SK-N-SH (cell line): ENCODE results near the gene OAF. TPM values are rescaled to one million over a fixed set of nuclear protein-coding genes. Genes with fewer than 3 reads are reported as not detected.

Source experiments
- CTCF ChIA-PET: fragments of 300-600, 350-600 bp; formaldehyde crosslinking; extraction: SDS; loops from one replicate; lab custom pipeline; 2021; lab: Yijun Ruan, JAX
- POLR2A ChIA-PET: fragments of 350-600 bp; sonication (Branson Sonifier 250); formaldehyde crosslinking; extraction: SDS; loops from one replicate; lab custom pipeline; 2020; ENCODE audit warnings: antibody characterized with exemption, inconsistent platforms; lab: Yijun Ruan, JAX
- DNase-seq: peaks from one replicate; pipeline ENCODE4 v3.0.0; 2012
- H2AFZ ChIP-seq: fragments of 200-600 bp; sonication (generic); 2 replicates; pipeline ENCODE4 v1.8.1; 2016; ENCODE audit warnings: antibody characterized with exemption, mild to moderate bottlenecking, low read depth
- H3F3A ChIP-seq: fragments of 200-600 bp; sonication (generic); replicated peaks from 2 replicates; pipeline ENCODE3; 2016; ENCODE audit warnings: antibody characterized with exemption, mild to moderate bottlenecking; ENCODE audit not compliant: insufficient read depth
- H3K27ac ChIP-seq, 2 experiments: fragments of 200-500 bp in 1 of 2; fragments of 200-600 bp in 1 of 2; sonication (Bioruptor generic) in 1 of 2; sonication (generic), shearing (Covaris generic) in 1 of 2; 2 replicates each; pipeline versions ENCODE4 v1.5.1 to v1.6.1; 2014 to 2016; ENCODE audit warnings: low read depth in 2 of 2, inconsistent platforms in 1 of 2, low read length in 1 of 2, mild to moderate bottlenecking in 1 of 2, mixed read lengths in 1 of 2
- H3K27me3 ChIP-seq: fragments of 200-600 bp; sonication (generic), shearing (Covaris generic); 2 replicates; pipeline ENCODE4 v1.6.1; 2016; ENCODE audit warnings: mixed run types; ENCODE audit not compliant: insufficient read depth
- H3K36me3 ChIP-seq, 2 experiments: fragments of 200-500 bp in 1 of 2; fragments of 200-600 bp in 1 of 2; sonication (Bioruptor generic) in 1 of 2; sonication (generic) in 1 of 2; replicated peaks in 1 of 2; 2 replicates each; pipeline versions ENCODE3 to v1.5.1; 2014 to 2016; ENCODE audit warnings: low read length in 1 of 2, mild to moderate bottlenecking in 1 of 2; ENCODE audit not compliant: insufficient read depth in 2 of 2, control insufficient read depth in 1 of 2
- H3K4me1 ChIP-seq, 2 experiments: fragments of 200-500 bp in 1 of 2; fragments of 200-600 bp in 1 of 2; sonication (Bioruptor generic) in 1 of 2; sonication (generic), shearing (Covaris generic) in 1 of 2; 2 replicates each; pipeline versions ENCODE4 v1.5.1 to v1.6.1; 2014 to 2016; ENCODE audit warnings: low read depth in 1 of 2, low read length in 1 of 2, mixed run types in 1 of 2; ENCODE audit not compliant: insufficient read depth in 2 of 2, control insufficient read depth in 1 of 2
- H3K4me2 ChIP-seq: fragments of 200-600 bp; sonication (generic), shearing (Covaris generic); 2 replicates; pipeline ENCODE4 v1.6.1; 2017; ENCODE audit warnings: mixed run types
- H3K4me3 ChIP-seq, 2 experiments: fragments of 200-500 bp in 1 of 2; fragments of 200-600 bp in 1 of 2; sonication (Bioruptor generic) in 1 of 2; sonication (generic), shearing (Covaris generic) in 1 of 2; 2 replicates each; pipeline versions ENCODE4 v1.5.1 to v1.8.1; 2014 to 2016; ENCODE audit warnings: low read depth in 2 of 2, inconsistent platforms in 1 of 2, low read length in 1 of 2, mild to moderate bottlenecking in 1 of 2, mixed read lengths in 1 of 2, moderate library complexity in 1 of 2
- H3K79me2 ChIP-seq: fragments of 200-600 bp; sonication (generic); 2 replicates; pipeline ENCODE4 v1.8.1; 2017; ENCODE audit warnings: mild to moderate bottlenecking; ENCODE audit not compliant: insufficient read depth
- H3K9ac ChIP-seq: fragments of 200-600 bp; sonication (generic); 2 replicates; pipeline ENCODE4 v1.6.1; 2017; ENCODE audit warnings: mixed run types
- H3K9me2 ChIP-seq: fragments of 200-600 bp; sonication (generic); 2 replicates; pipeline ENCODE4 v1.6.1; 2017; ENCODE audit warnings: mixed run types
- H3K9me3 ChIP-seq: fragments of 200-600 bp; sonication (generic); 2 replicates; pipeline ENCODE4 v1.6.1; 2017; ENCODE audit warnings: mixed run types, mild to moderate bottlenecking, moderate library complexity
- H4K20me1 ChIP-seq: fragments of 200-600 bp; sonication (generic); 2 replicates; pipeline ENCODE4 v1.6.1; 2017; ENCODE audit warnings: mild to moderate bottlenecking, mixed run types; ENCODE audit not compliant: insufficient read depth
- CHD2 ChIP-seq: fragments of 150-350 bp; IDR thresholded peaks from 2 replicates; pipeline ENCODE4 v1.6.1; 2018; ENCODE audit warnings: low read length; ENCODE audit not compliant: partially characterized antibody
- MEF2A ChIP-seq: IDR thresholded peaks from 2 replicates; pipeline ENCODE4 v1.4.0; 2012; ENCODE audit warnings: low read depth, borderline replicate concordance
- NFIC ChIP-seq: IDR thresholded peaks from 2 replicates; pipeline ENCODE4 v1.4.0; 2012; ENCODE audit warnings: borderline replicate concordance
- POLR2AphosphoS5 ChIP-seq: IDR thresholded peaks from 2 replicates; pipeline ENCODE4 v1.6.1; 2012; ENCODE audit warnings: low read depth, low read length
- RAD21 ChIP-seq: IDR thresholded peaks from 2 replicates; pipeline ENCODE4 v1.6.1; 2012; ENCODE audit warnings: mild to moderate bottlenecking, low read length
- RCOR1 ChIP-seq: fragments of 150-350 bp; IDR thresholded peaks from 2 replicates; pipeline ENCODE4 v1.6.1; 2017; ENCODE audit warnings: antibody characterized with exemption, low read length
- RXRA ChIP-seq: IDR thresholded peaks from 2 replicates; pipeline ENCODE4 v1.4.0; 2012; ENCODE audit warnings: low read depth, mild to moderate bottlenecking, borderline replicate concordance
- SIN3A ChIP-seq: IDR thresholded peaks from 2 replicates; pipeline ENCODE4 v1.6.1; 2012; ENCODE audit warnings: low read depth, mild to moderate bottlenecking, low read length, moderate library complexity, borderline replicate concordance
- SMC3 ChIP-seq: IDR thresholded peaks from 2 replicates; pipeline ENCODE4 v1.6.1; 2012; ENCODE audit warnings: low read depth, low read length, improper control_type of control experiment
- TEAD4 ChIP-seq: IDR thresholded peaks from 2 replicates; pipeline ENCODE4 v1.4.0; 2012; ENCODE audit warnings: mild to moderate bottlenecking, borderline replicate concordance; ENCODE audit not compliant: insufficient read depth
- WGBS: methylation state at CpG from one replicate; pipeline ENCODE4 v1.1.6; 2017; ENCODE audit warnings: low lambda C conversion rate; 5-methylcytosine and 5-hydroxymethylcytosine counted together
- polyA plus RNA-seq, 3 experiments: library from polyadenylated mRNA; depleted of rRNA; stranded (reverse); fragments of >200 nt; gene quantifications; 2 replicates each; pipeline ENCODE4 v1.2.3, GENCODE V29; 2012
- TF ChIP-seq, protein P1 (sequence below): IDR thresholded peaks from 2 replicates; pipeline ENCODE4 v1.6.1; 2012; ENCODE audit warnings: mild to moderate bottlenecking, low read depth, low read length, moderate library complexity
- TF ChIP-seq, protein P2 (sequence below): IDR thresholded peaks from 2 replicates; pipeline ENCODE4 v1.4.0; 2012; ENCODE audit warnings: low read depth, borderline replicate concordance
- TF ChIP-seq, protein P3 (sequence below): fragments of 200-600 bp; sonication (generic); IDR thresholded peaks from 2 replicates; pipeline ENCODE4 v1.6.1; 2017; ENCODE audit warnings: antibody characterized with exemption, mild to moderate bottlenecking, moderate library complexity
- TF ChIP-seq, protein P4 (sequence below): fragments of 150-350 bp; IDR thresholded peaks from 2 replicates; pipeline ENCODE4 v1.6.1; 2017; ENCODE audit warnings: antibody characterized with exemption, low read length, low read depth, borderline replicate concordance
- TF ChIP-seq, protein P5 (sequence below): fragments of 150-350 bp; IDR thresholded peaks from 2 replicates; pipeline ENCODE4 v1.6.1; 2016; ENCODE audit warnings: mild to moderate bottlenecking, low read depth, low read length

The OAF gene
- polyA plus RNA-seq, 1 of the 3 experiments (the other 2 are of a cell fraction) = 28.0 TPM

DNA sequence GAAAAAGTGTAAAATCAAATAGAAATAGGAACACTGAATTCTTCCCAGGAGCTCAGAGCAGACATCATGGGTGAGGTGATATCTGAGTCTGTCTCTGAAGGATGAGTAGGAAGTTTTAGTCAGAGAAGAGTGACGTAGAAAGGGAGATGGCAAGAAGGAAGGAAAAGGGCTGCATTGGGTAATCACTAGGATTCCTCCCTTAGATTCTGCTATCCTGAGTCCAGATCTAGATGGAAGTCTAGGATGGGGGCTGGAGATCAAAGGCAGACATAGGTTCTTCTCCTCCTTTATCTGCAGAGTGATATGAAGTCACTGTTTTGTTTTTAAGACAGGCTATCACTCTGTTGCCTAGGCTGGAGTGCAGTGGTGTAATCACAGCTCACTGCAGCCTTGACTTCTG is 59.6 kb downstream of the OAF start:
- no peaks in the 10 kb centered on the region for H3F3A ChIP-seq
- H3K27me3 ChIP-seq = peaks cover 8% of the 10 kb centered on the region; the same call in 1 of the 2 replicates
- no peak overlapping the region for H3K4me3 ChIP-seq
- H3K27ac ChIP-seq = no peak overlapping the region
- H4K20me1 ChIP-seq = no peaks in the 10 kb centered on the region
- no peaks in the 10 kb centered on the region for H3K36me3 ChIP-seq
- 71% methylated on average over 1 of the region's 1 CpG for WGBS
- DNase-seq = no peak
- no peaks in the 10 kb centered on the region for H3K9me2 ChIP-seq
- CTCF ChIA-PET = interaction anchor here (0.7 to 2.2 kb wide), 5 partner anchors 26 to 1004 kb away, joined by 3 to 10 read pairs (median 3); no protein-coding TSS in a partner anchor
- no peaks in the 10 kb centered on the region for H3K4me1 ChIP-seq
- no peaks in the 10 kb centered on the region for H3K79me2 ChIP-seq
- H2AFZ ChIP-seq = no peak overlapping the region
- no peak overlapping the region for H3K9ac ChIP-seq
- POLR2A ChIA-PET = no interaction called here
- TF ChIP-seq TEAD4 = no peak
- TF ChIP-seq MEF2A = no peak
- TF ChIP-seq, protein P1, sequence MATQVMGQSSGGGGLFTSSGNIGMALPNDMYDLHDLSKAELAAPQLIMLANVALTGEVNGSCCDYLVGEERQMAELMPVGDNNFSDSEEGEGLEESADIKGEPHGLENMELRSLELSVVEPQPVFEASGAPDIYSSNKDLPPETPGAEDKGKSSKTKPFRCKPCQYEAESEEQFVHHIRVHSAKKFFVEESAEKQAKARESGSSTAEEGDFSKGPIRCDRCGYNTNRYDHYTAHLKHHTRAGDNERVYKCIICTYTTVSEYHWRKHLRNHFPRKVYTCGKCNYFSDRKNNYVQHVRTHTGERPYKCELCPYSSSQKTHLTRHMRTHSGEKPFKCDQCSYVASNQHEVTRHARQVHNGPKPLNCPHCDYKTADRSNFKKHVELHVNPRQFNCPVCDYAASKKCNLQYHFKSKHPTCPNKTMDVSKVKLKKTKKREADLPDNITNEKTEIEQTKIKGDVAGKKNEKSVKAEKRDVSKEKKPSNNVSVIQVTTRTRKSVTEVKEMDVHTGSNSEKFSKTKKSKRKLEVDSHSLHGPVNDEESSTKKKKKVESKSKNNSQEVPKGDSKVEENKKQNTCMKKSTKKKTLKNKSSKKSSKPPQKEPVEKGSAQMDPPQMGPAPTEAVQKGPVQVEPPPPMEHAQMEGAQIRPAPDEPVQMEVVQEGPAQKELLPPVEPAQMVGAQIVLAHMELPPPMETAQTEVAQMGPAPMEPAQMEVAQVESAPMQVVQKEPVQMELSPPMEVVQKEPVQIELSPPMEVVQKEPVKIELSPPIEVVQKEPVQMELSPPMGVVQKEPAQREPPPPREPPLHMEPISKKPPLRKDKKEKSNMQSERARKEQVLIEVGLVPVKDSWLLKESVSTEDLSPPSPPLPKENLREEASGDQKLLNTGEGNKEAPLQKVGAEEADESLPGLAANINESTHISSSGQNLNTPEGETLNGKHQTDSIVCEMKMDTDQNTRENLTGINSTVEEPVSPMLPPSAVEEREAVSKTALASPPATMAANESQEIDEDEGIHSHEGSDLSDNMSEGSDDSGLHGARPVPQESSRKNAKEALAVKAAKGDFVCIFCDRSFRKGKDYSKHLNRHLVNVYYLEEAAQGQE = no peak
- no peak for TF ChIP-seq SMC3
- no peak for TF ChIP-seq RXRA
- no peak for TF ChIP-seq NFIC
- TF ChIP-seq, protein P2, sequence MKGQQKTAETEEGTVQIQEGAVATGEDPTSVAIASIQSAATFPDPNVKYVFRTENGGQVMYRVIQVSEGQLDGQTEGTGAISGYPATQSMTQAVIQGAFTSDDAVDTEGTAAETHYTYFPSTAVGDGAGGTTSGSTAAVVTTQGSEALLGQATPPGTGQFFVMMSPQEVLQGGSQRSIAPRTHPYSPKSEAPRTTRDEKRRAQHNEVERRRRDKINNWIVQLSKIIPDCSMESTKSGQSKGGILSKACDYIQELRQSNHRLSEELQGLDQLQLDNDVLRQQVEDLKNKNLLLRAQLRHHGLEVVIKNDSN = no peak
- TF ChIP-seq, protein P3, sequence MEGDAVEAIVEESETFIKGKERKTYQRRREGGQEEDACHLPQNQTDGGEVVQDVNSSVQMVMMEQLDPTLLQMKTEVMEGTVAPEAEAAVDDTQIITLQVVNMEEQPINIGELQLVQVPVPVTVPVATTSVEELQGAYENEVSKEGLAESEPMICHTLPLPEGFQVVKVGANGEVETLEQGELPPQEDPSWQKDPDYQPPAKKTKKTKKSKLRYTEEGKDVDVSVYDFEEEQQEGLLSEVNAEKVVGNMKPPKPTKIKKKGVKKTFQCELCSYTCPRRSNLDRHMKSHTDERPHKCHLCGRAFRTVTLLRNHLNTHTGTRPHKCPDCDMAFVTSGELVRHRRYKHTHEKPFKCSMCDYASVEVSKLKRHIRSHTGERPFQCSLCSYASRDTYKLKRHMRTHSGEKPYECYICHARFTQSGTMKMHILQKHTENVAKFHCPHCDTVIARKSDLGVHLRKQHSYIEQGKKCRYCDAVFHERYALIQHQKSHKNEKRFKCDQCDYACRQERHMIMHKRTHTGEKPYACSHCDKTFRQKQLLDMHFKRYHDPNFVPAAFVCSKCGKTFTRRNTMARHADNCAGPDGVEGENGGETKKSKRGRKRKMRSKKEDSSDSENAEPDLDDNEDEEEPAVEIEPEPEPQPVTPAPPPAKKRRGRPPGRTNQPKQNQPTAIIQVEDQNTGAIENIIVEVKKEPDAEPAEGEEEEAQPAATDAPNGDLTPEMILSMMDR = no peak
- TF ChIP-seq CHD2 = no peak
- TF ChIP-seq, protein P4, sequence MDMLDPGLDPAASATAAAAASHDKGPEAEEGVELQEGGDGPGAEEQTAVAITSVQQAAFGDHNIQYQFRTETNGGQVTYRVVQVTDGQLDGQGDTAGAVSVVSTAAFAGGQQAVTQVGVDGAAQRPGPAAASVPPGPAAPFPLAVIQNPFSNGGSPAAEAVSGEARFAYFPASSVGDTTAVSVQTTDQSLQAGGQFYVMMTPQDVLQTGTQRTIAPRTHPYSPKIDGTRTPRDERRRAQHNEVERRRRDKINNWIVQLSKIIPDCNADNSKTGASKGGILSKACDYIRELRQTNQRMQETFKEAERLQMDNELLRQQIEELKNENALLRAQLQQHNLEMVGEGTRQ = no peak
- no peak for TF ChIP-seq RCOR1
- TF ChIP-seq, protein P5, sequence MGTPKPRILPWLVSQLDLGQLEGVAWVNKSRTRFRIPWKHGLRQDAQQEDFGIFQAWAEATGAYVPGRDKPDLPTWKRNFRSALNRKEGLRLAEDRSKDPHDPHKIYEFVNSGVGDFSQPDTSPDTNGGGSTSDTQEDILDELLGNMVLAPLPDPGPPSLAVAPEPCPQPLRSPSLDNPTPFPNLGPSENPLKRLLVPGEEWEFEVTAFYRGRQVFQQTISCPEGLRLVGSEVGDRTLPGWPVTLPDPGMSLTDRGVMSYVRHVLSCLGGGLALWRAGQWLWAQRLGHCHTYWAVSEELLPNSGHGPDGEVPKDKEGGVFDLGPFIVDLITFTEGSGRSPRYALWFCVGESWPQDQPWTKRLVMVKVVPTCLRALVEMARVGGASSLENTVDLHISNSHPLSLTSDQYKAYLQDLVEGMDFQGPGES = no peak
- no peak for TF ChIP-seq SIN3A
- no peak for TF ChIP-seq RAD21
- TF ChIP-seq POLR2AphosphoS5 = no peak
- no peaks in the 10 kb centered on the region for H3K9me3 ChIP-seq
- H3K4me2 ChIP-seq = no peak overlapping the region
